NCI-H146 treated with DMSO at 0.1 percent for 48 hours (cell line): ENCODE results near the gene LRRC4.
A peak's percentile ranks its signal among the peaks of the same experiment; 100 is the strongest.

Experiments
- DNase-seq: peaks from one replicate; lab custom pipeline; 2025; ENCODE audit not compliant: unreplicated experiment; lab: John Stamatoyannopoulos, UW

LRRC4 gene

DNA sequence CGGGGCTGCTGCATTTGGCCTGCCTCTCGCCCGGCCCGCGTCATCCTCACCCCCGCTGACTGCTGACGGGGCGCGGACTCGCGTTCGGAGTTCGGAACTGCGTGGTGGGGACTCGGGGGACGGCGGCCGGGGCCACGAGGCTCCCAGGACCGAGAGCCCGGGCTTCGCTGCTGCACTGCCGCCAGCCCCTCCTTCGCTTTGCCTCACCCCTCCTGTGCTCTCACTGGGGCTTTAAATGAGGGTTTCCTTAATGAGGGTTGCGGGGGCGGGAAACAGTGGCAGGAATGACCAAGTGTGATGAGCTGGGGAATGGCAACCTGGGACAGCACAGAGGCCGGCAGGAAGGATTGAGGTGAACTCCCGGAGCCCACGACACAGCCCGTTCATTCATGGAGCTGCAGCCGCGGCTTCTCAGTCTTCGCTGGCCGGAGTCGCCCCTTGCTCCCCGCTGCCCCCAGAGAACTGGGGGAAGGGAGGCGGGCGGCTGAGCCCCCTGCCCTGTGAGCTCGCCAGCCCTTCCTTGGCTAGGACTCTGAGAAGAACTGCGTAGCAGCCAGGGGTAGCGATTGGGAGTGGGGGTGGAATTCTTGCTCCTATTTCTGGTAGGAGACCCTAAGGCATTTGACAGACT lies 1.5 kb upstream of the LRRC4 start:
- DNase-seq = no peak

DNA sequence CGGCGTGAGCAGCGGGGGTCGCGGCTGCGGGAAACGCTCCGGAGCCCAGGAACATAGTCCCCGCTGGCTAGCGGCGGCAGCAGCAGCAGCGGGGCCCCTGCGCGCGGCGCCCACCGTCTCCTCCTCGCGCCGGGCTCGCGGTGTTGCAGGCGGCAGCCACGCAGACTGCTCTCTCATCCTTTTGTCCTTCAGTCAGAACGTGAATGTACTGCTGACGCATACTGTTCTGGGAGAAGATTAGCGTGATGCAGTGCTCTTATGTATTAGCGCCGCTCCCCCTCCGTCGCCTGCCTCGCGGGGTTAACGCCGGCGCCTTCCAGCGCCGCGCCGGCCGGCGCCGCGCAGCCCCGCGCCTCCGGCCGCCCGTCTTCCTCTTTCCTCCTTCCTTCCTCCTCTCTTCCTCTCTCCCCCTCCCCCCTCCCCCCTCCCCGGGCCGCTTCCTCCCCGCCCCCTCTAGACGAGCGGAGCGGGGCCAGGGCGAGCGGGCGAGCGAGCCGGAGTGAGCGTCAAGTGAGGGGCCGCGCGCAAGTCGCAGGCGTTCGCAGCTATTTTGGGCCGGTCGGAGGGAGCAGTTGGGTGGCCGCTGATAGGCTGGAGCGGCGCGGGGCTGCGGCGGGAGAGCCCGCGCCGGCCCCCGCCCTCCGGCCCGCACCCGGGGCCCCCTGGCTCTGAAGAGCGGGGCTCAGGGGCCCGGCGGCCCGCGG lies 816 bp upstream of the LRRC4 start:
- DNase-seq = peak; percentile 52

DNA sequence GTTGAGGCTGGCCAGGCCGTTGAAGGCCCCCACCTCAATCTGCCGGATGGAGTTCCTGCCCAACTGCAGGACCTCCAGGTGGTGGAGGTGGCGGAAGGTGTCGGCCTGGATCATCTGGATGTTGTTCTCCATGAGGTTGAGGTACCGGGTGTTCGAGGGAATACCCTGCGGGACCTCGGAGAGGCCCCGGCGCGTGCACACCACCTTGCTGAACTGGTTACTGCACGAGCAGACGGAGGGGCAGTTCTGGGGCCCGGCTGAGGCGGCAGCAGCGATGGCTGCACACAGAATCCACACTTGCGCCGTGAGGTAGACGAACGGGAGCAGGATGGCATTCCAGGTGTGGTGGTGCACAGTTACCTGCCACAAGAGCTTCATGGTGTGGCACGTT lies 979 bp downstream of the LRRC4 start:
- DNase-seq = no peak

DNA sequence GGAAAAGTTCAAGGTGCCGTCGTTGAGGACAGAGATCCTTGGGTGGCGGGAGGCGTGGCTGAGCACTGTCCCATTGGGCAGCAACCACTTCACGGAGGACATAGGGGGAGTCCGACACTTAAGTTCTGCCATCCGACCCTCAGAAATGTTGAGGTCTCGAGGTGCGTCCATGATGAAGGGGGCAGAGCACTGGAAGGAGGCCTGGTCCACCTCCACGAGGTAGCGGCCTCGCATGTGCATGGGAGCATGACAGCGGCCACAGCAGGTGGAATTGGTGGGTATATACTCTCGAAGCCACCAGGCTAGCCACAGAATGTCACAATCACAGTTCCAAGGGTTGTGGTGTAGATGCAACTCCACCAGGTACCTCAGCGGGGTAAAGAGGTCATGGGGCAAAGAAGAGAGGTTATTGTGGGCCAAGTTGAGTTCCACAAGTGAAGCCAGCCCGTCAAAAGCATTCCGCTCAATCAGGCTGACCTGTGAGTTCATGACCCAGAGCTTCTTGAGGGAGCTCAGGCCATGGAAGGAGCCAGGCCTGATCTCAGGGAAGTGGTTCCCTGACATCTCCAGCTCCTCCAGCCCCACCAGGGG lies 1.7 kb downstream of the LRRC4 start:
- DNase-seq = no peak

DNA sequence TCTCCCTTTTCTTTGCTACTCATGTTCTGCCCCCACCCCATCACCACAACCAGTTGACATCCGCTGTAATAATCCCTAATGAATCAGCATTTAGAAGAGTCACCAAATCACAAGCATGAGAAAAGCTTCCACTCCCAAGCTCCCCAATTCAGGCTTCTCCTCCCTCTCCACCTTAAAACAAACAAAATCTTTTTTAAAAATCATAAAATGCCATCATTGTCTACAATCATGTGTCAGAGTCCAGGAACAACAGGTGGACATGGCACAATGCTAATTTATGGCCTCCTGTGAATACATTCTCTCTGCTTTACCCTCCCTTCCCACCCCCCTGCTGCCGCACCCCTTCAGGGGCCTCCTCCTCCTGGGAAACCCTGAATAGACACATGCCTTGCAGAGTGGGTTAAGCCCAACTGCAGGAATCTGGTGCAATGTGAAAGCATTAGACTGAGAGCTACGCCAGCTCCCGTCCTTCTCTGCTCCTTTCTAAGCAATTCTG lies 3.7 kb downstream of the LRRC4 start:
- DNase-seq = no peak

DNA sequence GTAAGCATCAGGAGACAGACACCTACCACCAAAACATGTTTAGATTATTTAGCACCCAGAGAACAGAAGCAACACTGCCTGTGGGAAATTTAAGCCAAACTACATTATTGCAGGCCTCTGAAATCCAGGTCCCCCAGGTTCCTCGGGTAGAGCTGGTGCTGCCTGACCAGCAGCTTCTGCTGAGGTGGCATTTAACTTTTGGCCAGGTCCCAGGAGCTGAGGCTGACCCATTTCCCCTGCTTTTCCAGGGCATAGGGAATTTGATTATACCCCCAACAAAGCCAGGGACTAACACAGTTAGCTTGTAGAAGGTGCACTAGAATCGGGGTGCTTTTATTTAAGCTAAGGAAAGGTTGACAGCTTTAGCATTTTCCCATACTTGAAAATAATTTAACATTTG lies 4.7 kb downstream of the LRRC4 start:
- DNase-seq = no peak

DNA sequence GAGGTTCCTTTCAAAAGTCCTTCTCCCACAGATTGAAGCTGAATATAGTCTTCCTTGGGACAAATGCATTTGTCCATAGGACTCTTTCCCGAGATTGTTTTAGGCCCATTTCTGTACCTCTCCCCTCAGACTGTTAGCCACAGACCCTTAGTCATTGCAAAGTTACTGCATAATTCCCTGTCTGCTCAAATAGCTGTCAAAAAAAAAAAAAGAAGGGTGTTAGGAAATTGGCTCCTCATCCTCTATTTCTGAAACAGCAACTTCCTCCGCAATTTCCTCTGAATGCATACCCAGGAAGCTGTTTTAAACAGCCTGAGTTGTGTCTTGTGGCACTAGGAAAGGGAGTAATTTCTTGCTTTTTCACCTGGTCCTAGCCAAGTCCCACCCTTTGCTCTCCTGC lies 5.4 kb downstream of the LRRC4 start:
- no peak for DNase-seq

DNA sequence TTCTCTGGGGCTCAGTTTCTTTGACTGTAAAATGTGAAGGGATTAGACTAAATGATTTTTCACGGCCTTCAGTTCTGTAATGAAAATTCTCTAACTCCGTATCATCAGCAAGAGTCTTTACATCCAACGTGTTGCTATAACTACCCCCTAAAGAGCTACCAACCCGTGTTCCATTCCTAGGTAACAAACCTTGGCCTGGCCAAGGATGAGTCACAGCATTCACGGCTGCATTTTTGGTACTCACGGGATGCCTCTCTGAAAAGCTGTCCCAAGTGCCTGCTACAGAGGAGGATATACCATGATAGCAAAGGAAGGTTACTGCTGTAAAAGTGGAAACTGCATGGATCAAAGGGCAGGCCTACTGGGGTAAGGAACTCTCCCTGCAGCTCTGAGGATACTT lies 5.9 kb downstream of the LRRC4 start:
- DNase-seq = no peak

DNA sequence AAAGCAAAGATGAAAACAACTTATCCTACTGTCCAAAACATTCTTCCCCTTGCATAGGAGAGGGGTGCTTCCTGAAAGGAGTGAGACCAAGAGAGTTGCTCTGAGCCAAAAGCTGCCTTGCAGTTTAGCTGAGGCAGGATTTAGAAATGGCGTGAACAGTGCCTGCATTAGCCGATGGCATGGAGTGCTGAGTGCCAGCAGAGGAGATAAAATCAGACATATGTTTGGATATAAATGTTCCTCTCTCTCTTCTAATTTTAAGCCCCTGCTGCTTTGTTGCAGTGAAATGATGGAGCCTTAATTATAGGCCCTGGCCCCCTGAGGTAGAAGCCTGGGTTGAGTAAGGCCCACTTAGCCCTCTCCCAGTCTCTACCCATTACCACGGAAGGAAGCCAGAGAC lies 7.1 kb downstream of the LRRC4 start:
- no peak for DNase-seq

DNA sequence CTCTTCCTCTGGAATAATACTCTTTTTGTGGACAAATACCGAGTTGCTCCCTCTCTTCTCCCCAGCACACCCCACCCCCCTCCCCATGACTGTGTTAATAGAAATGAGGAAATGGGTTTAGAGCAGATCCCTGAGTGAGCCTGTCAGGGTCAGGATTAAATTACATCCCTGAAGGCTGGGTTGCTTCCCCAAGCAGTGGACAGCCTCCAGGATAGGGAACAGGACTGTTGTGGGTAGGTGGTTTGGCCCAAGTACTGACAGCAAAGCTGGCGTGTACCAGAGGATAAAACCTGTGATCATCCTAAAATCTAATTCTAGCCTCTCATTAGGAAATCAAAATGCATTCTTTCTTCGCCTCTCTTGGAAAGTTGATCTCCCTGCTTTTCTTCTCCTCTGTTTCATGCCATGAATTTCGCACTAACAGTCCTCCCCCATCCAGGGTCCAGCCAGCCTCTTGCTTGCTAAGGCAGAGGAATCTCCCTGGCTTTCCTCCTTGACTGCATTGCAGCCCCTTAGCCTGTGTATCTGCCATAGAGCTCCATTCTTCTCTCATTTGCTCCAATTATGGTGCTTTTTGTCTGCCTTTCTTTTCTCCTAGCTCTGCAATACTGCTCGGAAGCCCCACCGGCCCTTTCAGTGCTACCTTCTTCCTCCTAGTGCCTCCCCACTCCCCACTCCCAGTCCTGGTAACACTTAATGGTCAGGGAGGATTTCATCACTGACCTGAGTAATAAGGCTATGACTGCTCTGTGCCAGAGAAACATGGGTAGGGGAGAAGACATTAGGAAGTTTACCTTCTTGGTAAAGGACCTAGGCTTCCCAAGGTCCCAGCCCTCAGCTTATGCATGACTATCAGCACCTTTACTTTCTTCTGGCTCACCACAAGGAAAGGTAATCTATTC lies 8.4 kb downstream of the LRRC4 start:
- DNase-seq = no peak

DNA sequence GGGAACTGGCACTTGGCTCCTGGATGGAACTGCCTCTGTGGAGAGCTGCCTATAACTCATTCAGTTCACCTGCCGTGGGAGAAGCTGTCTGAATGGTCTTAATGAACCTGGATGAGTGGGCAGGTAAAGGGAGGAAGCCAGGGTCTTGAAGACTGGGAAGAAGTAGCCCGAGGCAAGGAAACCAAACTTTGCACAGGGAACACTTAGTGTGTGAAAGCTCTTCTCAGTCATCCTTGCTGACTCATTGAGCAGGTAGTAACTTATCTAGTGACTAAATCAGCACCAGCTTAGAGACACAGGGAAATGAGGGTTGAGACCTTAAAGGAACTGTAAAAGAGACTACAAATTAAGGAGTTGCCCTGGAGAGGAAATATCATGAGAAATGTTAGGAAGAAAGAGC lies 9.9 kb downstream of the LRRC4 start:
- no peak for DNase-seq

DNA sequence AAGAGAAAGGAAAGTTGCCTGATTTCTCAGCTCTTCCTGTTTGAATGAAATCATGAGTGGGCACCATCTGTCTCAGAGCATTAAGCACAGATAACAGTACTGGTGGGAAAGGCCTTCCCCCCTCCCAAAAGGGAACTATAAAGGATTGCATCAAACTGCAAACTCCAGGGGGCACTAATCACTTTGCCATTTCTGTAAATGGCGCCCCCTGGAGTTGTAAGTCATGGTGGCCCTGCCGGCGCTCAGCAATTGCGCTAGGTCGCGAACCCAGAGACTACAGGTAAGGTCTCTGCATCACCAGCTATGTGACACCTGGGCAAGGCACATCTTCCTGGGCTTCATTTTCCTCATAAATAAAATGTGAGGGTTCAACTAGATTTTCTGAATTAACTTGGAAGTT lies 11.1 kb downstream of the LRRC4 start:
- no peak for DNase-seq

DNA sequence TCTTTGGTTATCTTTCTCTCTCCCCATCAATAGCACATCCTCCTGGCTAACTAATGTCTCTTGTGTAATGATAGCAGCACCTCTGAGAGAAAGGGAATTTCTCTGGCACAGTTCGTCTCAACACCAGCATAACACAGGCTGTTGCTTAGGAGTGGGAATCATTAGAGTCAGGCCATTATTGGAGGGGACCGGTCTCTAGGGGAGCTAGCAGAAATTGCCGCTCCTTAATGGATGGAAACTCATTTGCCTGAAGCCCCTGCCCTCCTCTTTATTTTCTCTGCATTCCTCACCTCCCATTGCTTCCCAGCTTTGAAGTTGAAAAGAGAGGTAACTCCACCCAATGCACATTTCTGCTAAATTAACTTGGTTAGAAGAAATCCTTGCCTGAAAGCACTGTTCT lies 11.9 kb downstream of the LRRC4 start:
- DNase-seq = no peak

DNA sequence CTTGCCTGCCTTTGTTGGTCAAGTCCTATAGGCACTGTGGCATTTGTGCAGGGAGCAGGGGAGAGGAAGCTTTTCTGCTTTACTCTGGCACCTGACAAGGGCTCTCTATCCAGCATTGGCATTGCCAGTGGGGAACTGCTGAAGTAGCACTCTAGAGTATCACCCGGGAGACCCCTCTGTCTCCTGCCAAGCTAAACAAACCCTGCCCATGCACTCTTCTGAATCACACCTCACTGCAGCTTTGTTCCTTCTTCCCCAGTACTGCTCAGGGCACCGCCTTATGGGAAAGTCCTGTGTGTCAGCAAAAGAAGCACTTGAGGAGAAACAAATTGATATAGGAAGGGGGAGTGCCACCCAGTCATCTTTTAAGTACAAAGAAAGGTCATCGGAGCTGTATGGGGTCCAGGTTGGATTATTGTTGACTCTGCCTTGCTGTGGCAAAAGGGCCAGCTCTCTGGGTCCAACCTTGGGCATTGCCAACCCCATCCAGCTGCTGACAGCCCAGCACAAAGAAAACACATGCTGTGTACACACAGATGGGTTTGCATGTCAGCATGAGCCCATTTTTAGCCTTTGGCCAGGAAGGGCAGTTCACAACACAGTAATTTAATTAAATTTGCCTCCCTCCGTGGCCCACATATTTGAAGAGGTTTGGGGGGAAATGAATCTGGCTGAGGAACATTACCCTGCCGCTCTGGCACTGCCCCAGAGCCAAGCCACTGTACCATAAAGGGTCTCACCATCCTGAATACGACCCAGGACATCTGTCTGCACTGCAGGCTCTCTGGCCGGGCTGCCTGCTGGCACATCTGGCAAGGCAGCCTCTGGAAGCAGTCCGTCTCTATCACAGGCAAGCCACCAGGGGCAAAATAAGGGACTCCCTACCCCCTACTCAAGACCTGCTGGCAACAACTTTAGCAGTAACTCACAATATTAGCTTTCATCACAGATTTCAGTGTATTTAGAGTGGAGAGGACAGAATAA lies 13.1 kb downstream of the LRRC4 start:
- DNase-seq = peak; percentile 64

DNA sequence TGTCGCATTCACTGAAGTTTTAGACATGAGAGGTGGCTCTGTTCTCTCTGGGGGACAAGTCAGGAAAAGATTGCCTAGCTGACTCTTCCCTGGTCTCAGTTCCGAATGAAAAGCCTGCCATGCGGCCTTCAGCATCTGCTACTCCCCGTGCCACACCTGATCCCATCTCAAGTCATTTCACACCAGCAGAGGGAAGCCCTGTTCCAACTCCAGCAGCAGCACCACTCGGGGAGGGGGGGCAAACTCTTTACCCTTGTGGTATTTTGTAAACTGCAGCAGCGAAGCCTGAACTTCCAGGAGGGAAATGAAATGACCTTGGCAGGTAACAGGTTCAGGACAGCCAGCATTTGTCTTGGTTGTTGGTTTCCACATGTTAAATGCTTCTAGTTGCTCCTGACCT lies 13.8 kb downstream of the LRRC4 start:
- DNase-seq = no peak

DNA sequence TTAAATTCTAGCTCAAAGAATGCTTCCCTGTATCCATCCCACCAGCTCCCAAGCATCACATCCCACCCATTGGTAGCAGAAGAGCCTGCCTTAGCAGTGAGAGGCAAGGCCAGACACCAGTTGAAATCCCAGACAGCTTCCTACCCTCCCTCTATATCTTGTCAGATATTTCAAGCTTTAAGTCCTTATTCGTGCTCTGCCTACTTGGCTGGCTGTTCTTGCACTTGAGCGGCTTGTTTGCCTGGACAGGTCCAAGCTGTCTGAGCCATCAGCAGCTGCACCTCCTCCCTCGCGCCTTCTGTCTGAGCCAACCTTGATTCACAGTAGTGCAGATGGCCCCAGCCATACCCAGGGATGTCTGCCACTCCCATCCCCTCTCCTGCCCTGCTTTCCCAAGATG lies 16.4 kb downstream of the LRRC4 start:
- no peak for DNase-seq

DNA sequence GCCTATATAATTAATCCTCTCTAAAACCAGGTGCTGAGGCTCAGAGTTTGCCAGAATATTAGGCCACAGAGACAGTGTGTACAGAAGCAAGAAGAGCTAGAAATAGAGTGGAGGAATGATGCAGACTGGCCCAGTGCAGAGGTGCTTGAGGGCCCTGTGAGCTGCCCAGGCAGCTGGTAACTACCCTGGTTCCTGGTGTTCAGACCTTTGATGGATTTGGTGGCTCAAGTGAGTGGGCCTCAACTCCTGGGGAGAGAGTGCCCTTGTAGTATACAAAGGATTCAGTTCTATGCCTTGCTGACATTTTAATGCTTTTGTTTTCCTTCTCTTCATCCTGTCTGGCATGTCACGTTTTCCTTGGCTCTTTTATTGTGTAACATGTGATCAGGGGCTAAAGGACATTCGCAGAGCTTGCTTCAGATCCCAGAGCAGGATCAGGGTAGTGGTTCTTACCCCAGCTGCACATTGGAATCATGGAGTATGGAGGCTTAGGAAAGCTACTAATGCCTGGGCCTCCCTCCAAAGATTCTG lies 20.0 kb downstream of the LRRC4 start:
- no peak for DNase-seq

DNA sequence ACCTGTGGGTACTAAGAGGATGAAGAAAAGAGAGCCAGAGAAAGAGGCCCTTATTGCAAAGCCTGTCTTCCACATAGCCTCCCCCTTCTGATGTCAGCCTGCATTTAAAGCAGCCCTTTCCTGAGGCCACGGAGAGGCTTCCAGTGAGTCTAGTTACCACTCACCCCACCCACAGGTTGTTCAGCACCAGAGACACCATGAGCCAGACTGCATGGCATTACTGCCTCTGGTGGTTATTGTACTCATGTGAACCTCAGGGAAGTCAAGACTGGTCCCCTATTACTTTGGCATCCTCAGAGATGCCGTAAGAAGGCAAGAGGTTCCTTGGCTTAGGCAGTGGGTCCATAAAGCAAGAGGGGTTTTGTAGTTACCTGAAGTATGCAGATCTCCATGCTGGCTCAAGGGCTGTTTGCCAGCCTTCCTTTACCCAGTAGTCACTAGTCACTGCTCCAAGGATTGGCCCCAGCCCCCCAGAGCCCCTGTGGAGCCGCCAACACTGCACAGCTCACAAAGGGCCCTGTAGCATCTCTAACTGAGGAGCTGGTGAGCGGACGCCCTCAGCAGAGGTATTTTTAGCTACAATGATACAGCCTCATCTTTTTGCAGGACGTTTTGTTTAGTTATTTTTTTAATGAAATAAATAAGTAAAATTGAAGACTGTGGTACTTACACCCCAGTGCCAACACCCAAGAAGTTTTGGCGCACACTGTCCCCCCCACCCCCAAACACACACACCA lies 20.7 kb downstream of the LRRC4 start:
- DNase-seq = no peak

DNA sequence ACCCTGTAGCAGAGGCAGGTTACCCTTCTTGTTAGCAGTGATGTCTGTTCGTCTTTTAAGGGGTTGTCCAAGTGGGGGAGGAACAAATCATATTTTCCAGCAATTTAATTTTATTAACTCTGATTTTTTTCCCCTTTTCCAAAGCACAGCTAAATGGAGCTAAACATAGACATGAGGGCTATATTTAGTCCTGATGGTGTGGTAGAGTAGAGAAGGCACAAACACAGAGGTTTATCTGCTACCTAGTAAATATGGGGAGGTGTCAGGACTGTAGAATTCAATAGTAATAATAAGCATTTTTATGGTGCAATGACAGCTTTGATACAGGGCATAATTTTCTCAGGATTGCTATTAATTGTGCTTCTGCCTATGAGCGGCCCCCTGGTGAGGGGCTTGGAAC lies 22.5 kb downstream of the LRRC4 start:
- DNase-seq = no peak
